HAP-1 (cell line): ENCODE measurements around the gene CEPT1.

Experiments used
- DNase-seq, 2 experiments: peaks; one replicate each; pipeline ENCODE4 v3.0.0-alpha.2; 2016 to 2020; ENCODE audit warnings: low spot score in 2 of 2
- H3K27me3 ChIP-seq: fragments of 250-450 bp; sonication (Bioruptor Pico); 2 replicates; pipeline ENCODE4 v1.5.1; 2020; ENCODE audit warnings: low read depth, mild to moderate bottlenecking, moderate library complexity
- H3K36me3 ChIP-seq: fragments of 250-450 bp; sonication (Bioruptor Pico); replicated peaks from 2 replicates; pipeline ENCODE4 v1.5.1; 2020; ENCODE audit warnings: mild to moderate bottlenecking
- H3K4me1 ChIP-seq: fragments of 250-450 bp; sonication (Bioruptor Pico); 2 replicates; pipeline ENCODE4 v1.5.1; 2020; ENCODE audit warnings: mild to moderate bottlenecking
- H3K4me3 ChIP-seq: fragments of 250-450 bp; sonication (Bioruptor Pico); 2 replicates; pipeline ENCODE4 v1.5.1; 2020; ENCODE audit warnings: mild to moderate bottlenecking, moderate library complexity
- H3K9me3 ChIP-seq: fragments of 250-450 bp; sonication (Bioruptor Pico); 2 replicates; pipeline ENCODE4 v1.5.1; 2020; ENCODE audit warnings: mild to moderate bottlenecking, moderate library complexity
- in situ Hi-C: fragments of 300-500 bp; cut with MboI; formaldehyde crosslinking; loops from 3 replicates; pipeline ENCODE4 v1.14.3; 2020; ENCODE audit warnings: low sequenced_read_pairs, inconsistent platforms, mixed read lengths

The CEPT1 gene

DNA sequence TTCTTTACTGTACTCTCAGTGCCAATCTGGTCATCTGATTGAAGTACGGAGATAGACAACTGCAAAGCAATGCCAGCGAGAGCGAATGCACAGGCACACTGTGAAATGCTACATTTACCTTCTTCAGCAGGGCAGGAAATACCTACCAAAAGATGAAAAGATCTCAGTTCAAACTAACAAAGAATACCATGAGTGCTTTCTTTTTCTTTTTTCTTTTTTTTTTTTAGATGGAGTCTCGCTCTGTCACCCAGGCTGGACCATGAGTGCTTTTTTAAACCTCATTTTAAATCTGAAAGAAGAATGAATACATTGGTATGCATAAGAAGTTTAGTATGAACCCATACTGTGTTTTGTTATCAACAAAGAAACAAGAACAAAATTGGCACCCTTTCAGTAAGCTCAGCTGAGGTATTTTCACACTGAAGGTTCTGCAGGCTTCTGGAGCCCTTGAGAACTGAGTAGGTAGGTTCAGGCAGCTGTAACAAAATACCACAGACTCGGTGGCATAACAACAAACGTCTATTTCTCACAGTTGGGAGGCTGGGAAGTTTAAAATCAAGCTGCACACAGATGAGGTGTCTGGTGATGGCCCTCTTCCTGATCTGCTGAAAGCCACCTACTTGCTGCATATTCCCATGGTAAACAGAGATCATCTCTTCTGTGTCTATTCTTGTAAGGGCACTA lies 85.8 kb downstream of the CEPT1 start:
- H3K4me3 ChIP-seq, result no peak overlapping the region
- H3K36me3 ChIP-seq, result no peaks in the 10 kb centered on the region
- in situ Hi-C loops, result no loop called here
- no peaks in the 10 kb centered on the region for H3K9me3 ChIP-seq
- H3K4me1 ChIP-seq, result peaks cover 24% of the 10 kb centered on the region
- peak; percentile 67 to 91 for DNase-seq
- no peaks in the 10 kb centered on the region for H3K27me3 ChIP-seq

DNA sequence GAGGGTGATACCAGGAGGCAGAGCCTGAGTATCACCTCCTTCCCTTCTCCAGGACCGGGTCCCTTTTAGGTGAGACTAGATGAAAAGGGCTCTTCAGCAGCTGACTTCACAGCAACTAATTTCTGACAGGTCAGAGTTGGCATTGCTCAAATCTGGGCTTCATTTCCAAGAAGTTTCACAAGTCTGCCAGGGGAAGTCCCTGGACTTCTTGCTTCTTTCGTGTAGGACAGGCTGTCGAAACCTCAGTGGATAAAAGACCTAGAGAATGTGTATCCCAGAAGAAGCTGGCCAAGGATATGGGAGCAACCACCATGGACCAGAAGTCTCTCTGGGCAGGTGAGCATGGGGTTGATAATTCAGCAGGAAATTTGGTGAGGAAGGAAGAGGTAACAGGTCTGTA lies 87.4 kb downstream of the CEPT1 start, which contains the start of gene CHI3L2:
CHI3L2 (plus strand) TSS at position 280 of the 400 bp plus-strand sequence; CDS start at position 297, 17 bp downstream.
- no peak within 1 kb of the TSS for H3K4me3 ChIP-seq
- no peaks in the 10 kb centered on the region for H3K27me3 ChIP-seq
- H3K9me3 ChIP-seq, result no peaks in the 10 kb centered on the region
- DNase-seq, result no peak
- peaks cover 24% of the 10 kb centered on the region for H3K4me1 ChIP-seq
- in situ Hi-C loops, result no loop called here
- H3K36me3 ChIP-seq, result no peaks in the 10 kb centered on the region

DNA sequence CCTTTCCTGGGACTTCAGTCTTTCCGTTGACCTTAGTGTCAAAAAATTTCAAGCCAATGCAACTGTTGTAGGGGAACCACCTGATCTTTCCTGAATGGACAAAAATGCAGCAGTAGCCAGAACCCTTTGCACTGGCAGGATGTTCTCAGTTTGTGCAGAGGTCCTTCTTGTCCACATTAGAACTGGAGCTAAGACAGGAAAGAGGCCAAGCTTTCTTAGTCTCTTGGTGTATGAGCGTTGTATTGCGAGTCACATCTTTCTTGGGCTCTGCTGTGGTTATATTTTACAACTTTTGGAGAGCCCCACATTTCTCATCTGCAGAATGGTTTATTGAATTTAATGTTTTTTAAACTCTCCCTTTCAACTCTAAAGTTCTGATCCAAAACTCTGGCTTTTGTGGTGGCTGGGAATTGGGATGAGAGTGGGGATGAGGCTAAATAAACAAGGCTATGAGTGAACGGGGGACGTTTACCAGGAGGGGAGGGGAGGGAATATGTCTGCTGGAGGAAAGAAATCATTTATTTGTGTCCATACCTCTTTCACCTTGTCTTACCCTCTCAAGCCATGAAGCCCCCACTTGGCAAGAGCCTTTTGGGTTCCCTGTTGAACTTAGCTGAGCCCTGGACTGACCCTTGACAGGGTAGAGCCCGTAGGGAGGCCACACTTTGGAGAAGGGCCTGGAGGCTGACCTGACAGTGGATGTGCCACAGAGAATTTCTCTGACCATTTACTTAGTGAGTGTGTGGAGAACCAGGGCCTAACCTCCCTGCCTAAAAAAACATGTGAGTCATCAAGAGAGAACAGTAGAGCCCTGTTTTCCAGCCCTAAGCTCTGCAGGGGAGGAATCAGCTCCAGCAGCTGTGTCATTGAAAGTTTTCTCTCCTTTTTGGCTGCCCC lies 88.1 kb downstream of the CEPT1 start:
- DNase-seq, result no peak
- no peaks in the 10 kb centered on the region for H3K9me3 ChIP-seq
- H3K27me3 ChIP-seq, result no peaks in the 10 kb centered on the region
- no peaks in the 10 kb centered on the region for H3K36me3 ChIP-seq
- in situ Hi-C loops, result no loop called here
- peaks cover 24% of the 10 kb centered on the region for H3K4me1 ChIP-seq
- H3K4me3 ChIP-seq, result no peak overlapping the region

DNA sequence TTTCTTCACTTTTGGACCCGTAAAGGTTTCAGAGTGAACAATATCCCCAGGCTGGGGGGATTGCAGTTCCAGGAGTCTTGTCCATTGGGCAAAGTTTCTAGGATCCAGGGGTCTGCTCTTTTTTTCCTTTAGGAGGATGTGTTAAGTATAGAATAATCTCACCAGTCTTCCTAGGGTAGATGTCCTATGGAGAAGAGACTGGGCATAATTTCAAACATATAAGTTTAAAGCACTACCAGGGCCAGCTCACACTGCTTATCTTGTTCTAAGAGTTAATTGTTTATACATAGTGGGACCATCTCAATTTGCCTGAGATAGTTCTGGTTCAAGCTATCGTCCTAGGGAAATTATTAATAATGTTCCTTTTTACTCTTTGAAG lies 88.7 kb downstream of the CEPT1 start:
- Histone ChIP-seq H3K36me3 (no peaks in the 10 kb centered on the region), H3K9me3 (no peaks in the 10 kb centered on the region), H3K27me3 (no peaks in the 10 kb centered on the region), H3K4me1 (peaks cover 23% of the 10 kb centered on the region), H3K4me3 (no peak overlapping the region)
- no peak for DNase-seq
- in situ Hi-C loops, result no loop called here

DNA sequence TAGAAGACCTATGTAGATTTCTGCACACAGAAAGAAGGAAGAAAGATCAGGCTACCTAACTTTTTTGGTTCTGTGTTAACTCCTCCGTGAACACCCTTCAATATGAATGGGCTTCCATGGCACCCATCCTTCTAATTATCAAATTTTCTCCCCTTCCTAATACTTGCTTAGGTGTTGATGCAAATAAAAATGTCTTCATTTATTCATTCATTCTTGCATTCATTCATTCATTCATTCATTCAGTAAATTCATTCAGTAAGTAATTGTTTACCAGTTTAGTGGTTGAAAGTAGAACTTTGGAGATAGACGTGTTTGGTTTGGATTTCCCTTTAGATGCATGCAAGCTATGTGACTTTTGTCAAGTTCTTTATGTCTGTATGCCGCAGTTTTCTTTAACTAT lies 92.1 kb downstream of the CEPT1 start:
- no peak for DNase-seq
- Histone ChIP-seq H3K4me3 (no peak overlapping the region), H3K36me3 (no peaks in the 10 kb centered on the region), H3K4me1 (peaks cover 8% of the 10 kb centered on the region), H3K27me3 (no peaks in the 10 kb centered on the region), H3K9me3 (no peaks in the 10 kb centered on the region)
- in situ Hi-C loops, result no loop called here

DNA sequence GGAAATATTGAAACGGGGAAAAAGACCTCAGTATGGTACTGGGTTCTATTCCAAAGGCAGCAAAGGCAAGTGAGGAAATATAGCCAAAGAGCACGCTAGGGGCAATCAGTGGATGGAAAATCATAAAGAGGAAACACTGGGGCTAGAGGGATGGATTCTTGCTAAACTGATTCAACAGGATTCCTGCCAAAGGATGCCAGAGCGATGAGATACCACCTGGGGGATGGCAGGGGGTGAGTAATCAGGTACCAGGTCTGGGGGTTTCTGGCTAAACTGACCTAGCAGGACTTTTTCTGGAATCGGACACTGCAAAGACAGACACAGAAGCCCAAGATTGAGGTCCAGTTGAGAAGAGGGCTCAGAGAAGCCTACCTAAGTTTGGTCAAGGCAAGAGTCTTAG lies 94.2 kb downstream of the CEPT1 start:
- no peaks in the 10 kb centered on the region for H3K27me3 ChIP-seq
- in situ Hi-C loops, result no loop called here
- H3K4me1 ChIP-seq, result peaks cover 17% of the 10 kb centered on the region
- no peak for DNase-seq
- no peaks in the 10 kb centered on the region for H3K9me3 ChIP-seq
- H3K4me3 ChIP-seq, result no peak overlapping the region
- no peaks in the 10 kb centered on the region for H3K36me3 ChIP-seq
